Mesothelial cell of epicardium (in vitro differentiated cells): ENCODE data around the gene HDAC4. TPM values are rescaled to one million over a fixed set of nuclear protein-coding genes. Genes with fewer than 3 reads are reported as not detected.
"Not testable (repeated sequence)": the region's sequence is repeated elsewhere in the genome, so short reads cannot be mapped to it uniquely, and the experiment has no call there.

Experiments used
- DNase-seq, 2 experiments: peaks; one replicate each; pipeline ENCODE4 v3.0.0; 2021; ENCODE audit warnings: low spot score in 2 of 2; ENCODE audit not compliant: unreplicated experiment in 2 of 2
- H3K27ac Mint-ChIP-seq: 2 replicates; pipeline ENCODE4 v1.8.0; 2021; ENCODE audit warnings: mixed read lengths
- H3K27me3 Mint-ChIP-seq: 2 replicates; pipeline ENCODE4 v1.8.0; 2021; ENCODE audit warnings: low read depth, mixed read lengths
- H3K36me3 Mint-ChIP-seq: 2 replicates; pipeline ENCODE4 v1.8.0; 2021; ENCODE audit warnings: mixed read lengths
- H3K4me1 Mint-ChIP-seq: 2 replicates; pipeline ENCODE4 v1.8.0; 2021; ENCODE audit warnings: mixed read lengths
- H3K4me3 Mint-ChIP-seq: 2 replicates; pipeline ENCODE4 v1.8.0; 2021; ENCODE audit warnings: mild to moderate bottlenecking, moderate library complexity, mixed read lengths
- H3K9me3 Mint-ChIP-seq: 2 replicates; pipeline ENCODE4 v1.8.0; 2021; ENCODE audit warnings: mixed read lengths
- total RNA-seq: library from RNA; stranded (reverse); gene quantifications from 3 replicates; pipeline ENCODE4 v1.2.1, GENCODE V29; 2021
- TF ChIP-seq, protein P1 (sequence below): fragments of 200-600 bp; sonication (generic); IDR thresholded peaks from one replicate; pipeline ENCODE4 v1.5.0; 2021; ENCODE audit warnings: antibody characterized with exemption; ENCODE audit not compliant: unreplicated experiment

The HDAC4 gene
- total RNA-seq = 45.8 to 59.2 TPM (median 48.9 TPM) in 3 replicates

DNA sequence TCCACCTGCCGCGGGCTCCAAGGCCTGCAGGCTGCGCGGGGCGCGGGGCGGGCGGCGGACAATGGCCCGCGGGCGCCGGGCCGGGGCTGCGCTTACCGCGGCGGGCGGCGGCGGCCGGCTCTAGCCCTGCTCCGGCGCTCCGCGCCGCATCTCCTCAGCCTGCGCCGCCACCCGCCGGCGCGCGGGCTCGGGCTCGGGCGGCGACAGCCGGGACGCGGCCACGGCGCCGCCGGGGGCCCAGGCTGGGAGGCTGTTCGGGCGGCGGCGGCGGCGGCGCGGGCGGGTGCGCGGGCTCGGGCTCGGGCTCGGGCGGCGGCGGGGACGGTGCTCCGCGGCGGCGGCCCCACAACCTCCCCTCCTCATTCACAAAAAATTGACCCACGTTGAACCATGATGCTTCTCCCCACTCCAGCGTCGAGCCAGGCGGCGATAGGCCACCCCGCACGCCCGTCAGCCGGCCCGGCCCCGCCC lies at the start of gene HDAC4:
Gene HDAC4 (minus strand): TSS at position 425 of the 471 bp plus-strand sequence. CDS start 48,321 bp downstream, outside the sequence.
- DNase-seq = no peak
- peak within 1 kb of the TSS; percentile 99 for H3K27ac Mint-ChIP-seq

DNA sequence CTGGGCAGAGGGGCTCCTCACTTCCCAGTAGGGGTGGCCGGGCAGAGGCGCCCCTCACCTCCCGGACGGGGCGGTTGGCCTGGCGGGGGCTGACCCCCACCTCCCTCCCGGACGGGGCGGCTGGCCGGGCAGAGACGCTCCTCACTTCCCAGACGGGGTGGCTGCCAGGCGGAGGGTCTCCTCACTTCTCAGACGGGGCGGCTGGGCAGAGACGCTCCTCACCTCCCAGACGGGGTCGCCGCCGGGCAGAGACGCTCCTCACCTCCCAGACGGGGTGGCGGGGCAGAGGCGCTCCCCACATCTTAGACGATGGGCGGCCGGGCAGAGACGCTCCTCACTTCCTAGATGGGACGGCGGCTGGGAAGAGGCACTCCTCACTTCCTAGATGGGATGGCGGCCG lies 48.6 kb upstream of the HDAC4 start:
- not testable (repeated sequence) for H3K27me3 Mint-ChIP-seq, H3K4me1 Mint-ChIP-seq, H3K4me3 Mint-ChIP-seq, DNase-seq, H3K36me3 Mint-ChIP-seq, H3K27ac Mint-ChIP-seq
- peaks cover 42% of the 10 kb centered on the region for H3K9me3 Mint-ChIP-seq

More for the DNA sequence above, at the start of gene HDAC4:
- TF ChIP-seq, protein P1, sequence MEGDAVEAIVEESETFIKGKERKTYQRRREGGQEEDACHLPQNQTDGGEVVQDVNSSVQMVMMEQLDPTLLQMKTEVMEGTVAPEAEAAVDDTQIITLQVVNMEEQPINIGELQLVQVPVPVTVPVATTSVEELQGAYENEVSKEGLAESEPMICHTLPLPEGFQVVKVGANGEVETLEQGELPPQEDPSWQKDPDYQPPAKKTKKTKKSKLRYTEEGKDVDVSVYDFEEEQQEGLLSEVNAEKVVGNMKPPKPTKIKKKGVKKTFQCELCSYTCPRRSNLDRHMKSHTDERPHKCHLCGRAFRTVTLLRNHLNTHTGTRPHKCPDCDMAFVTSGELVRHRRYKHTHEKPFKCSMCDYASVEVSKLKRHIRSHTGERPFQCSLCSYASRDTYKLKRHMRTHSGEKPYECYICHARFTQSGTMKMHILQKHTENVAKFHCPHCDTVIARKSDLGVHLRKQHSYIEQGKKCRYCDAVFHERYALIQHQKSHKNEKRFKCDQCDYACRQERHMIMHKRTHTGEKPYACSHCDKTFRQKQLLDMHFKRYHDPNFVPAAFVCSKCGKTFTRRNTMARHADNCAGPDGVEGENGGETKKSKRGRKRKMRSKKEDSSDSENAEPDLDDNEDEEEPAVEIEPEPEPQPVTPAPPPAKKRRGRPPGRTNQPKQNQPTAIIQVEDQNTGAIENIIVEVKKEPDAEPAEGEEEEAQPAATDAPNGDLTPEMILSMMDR = no peak
- Mint-ChIP-seq H3K27me3 (no peaks in the 10 kb centered on the region), H3K4me3 (peak within 1 kb of the TSS; percentile 89), H3K36me3 (no peaks in the 10 kb centered on the region), H3K9me3 (peaks cover 17% of the 10 kb centered on the region), H3K4me1 (peaks cover 34% of the 10 kb centered on the region)

DNA sequence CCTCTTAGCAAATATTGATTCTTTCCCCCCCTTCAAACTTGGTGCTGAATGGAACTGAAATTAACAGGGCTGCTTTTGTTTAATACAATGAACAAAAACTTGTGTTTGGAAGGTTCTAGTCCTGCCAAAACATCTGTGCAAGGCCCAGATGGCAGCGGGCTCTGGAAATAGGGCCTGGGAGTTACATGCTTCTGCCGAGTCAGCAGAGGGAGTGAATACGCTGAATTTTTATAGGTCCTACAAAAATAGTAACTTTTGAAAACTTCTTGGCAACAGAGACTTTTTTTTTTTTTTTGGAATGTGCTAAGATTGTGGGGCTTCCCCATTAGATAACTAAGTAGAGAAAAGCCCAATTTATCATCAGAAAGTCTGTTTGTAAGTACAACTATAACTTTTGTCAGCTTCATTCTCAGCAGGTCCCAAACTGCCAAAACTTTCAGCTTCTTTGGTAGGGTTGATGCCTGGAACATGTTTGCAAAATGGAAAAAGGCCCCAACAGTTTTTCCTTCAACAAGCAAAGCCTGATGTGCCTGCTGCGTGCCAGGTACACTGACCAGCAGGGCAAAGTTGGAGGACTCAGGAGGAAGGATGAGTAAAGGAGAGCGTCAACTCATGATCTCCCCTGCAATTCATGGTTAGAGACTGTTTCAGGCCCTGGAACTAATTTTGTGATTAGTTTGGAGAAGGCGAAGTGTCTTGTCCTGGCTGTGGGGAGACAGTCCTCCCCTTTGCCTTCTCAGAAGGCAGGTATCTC lies 45.1 kb upstream of the HDAC4 start:
- no peak for DNase-seq
- TF ChIP-seq, protein P1 = no peak
- Mint-ChIP-seq H3K36me3 (no peaks in the 10 kb centered on the region), H3K27me3 (peaks cover 24% of the 10 kb centered on the region), H3K9me3 (peaks cover 16% of the 10 kb centered on the region), H3K4me1 (peaks cover 4% of the 10 kb centered on the region), H3K27ac (peak overlapping the region; percentile 63), H3K4me3 (no peak overlapping the region)

DNA sequence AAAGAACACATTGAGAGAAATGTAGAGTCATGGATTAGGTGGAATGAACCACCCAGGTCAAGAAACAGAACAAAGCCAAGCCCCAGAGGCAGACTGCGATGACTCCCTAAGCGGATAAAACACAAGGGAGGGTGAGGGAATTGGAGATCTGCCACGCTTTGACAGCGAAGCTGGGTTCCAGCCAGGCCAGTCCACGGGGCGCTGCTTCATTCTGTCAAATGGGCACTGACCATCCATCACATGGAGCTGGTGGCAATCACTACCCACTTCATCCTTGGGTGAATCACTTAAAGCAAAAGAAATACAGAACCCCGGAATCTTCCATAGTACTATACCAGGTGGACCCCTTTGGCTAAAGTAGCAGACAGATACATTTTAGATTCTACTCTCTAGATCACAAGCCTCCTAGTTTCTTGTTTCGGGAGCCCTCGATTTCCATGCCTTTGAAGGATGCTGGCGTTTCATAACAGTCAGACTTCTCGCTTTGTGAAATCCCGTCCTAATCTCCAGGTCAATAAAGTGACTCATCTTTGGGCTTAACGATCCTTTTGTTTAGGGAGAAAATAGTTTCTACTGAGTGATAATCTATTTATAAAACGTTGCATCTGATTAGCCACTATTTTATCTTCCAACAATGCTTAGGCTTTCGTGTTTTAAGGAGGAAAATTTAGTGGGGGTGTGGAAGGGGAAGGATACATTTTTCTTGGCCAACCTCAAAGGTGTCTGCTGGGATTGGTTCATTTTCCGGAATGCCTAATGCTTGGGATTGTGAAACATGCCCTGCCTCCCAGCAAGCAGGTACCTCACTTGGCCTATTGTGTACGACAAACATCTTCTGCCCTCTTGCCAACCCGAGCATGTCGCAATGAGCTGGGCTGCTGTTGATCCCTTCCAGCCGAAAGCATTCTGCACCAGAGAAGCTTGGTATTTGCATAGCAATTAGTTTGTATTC lies 44.1 kb upstream of the HDAC4 start:
- H3K4me3 Mint-ChIP-seq = no peak overlapping the region
- TF ChIP-seq, protein P1 = no peak
- H3K4me1 Mint-ChIP-seq = peaks cover 4% of the 10 kb centered on the region
- no peak for DNase-seq
- H3K9me3 Mint-ChIP-seq = peaks cover 13% of the 10 kb centered on the region
- H3K36me3 Mint-ChIP-seq = no peaks in the 10 kb centered on the region
- no peak overlapping the region for H3K27ac Mint-ChIP-seq
- H3K27me3 Mint-ChIP-seq = peaks cover 35% of the 10 kb centered on the region

DNA sequence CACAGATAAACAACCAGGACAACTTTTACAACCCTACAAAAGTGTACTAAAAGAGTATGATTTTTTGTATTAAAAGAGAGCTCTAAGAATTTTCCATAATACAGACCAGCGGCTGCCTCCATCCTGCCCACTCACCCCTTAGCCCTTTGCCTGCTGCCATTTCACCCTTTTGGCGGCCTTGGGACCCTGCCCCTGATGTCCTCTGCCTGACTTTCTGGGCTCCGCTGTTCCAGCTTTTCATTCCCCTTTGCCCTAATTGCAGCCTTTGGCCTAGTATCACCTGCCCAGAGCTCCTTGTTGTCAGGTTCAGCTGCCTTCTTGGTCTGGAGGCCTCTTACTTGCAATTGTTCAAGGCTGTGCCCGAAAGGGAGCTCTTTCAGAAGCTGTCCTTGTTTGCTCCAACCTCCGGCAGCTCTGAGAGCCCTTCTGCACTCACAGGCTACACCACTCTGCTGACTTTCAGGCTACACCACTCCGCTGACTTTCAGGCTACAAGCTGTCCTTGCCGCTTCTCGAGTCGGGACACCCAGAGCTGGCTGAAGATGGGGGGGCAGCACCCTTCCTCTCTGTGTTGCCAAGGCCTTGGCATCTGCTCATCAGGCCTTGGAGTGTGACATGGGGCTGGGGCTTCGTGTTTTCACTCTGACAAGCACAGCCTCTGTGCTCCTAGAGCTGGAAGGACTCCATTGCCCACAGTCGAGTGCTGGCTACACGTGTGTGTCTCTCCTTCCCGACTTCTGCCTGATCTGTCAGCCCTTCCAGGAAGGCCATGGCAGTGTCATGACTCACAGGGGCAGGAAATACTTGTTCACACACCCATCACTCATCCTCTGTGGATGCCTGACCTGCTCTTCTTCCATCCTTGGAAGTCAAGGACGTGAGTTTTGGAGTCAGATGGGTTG lies 43.1 kb upstream of the HDAC4 start:
- no peak overlapping the region for H3K27ac Mint-ChIP-seq
- H3K9me3 Mint-ChIP-seq = peaks cover 13% of the 10 kb centered on the region
- no peaks in the 10 kb centered on the region for H3K36me3 Mint-ChIP-seq
- H3K4me1 Mint-ChIP-seq = peaks cover 4% of the 10 kb centered on the region
- TF ChIP-seq, protein P1 = no peak
- no peak overlapping the region for H3K4me3 Mint-ChIP-seq
- peaks cover 45% of the 10 kb centered on the region for H3K27me3 Mint-ChIP-seq
- DNase-seq = no peak
